GM23338 (cell line): Measurements from ENCODE around the gene UBE2E2. TPM values are rescaled to one million over a fixed set of nuclear protein-coding genes. Genes with fewer than 3 reads are reported as not detected.

Experiments
- ATAC-seq: fragments of 200-7000 bp; cut with Tn5 transposase; 3 replicates; pipeline ENCODE4 v1.9.1; 2020
- DNase-seq: peaks from one replicate; pipeline ENCODE4 v3.0.0-alpha.2; 2015; ENCODE audit warnings: low spot score
- H2AFZ ChIP-seq: fragments of 200-600 bp; sonication (generic); 2 replicates; pipeline ENCODE4 v1.8.0; 2016; ENCODE audit warnings: antibody characterized with exemption, mild to moderate bottlenecking, moderate library complexity
- H3F3A ChIP-seq: fragments of 200-600 bp; sonication (generic); replicated peaks from 2 replicates; pipeline ENCODE4 v1.8.0; 2017; ENCODE audit warnings: antibody characterized with exemption, mixed run types, low read depth
- H3K27ac ChIP-seq: fragments of 200-600 bp; sonication (generic); 2 replicates; pipeline ENCODE4 v1.6.1; 2016; ENCODE audit warnings: low read depth
- H3K27me3 ChIP-seq: fragments of 200-600 bp; sonication (generic); 2 replicates; pipeline ENCODE4 v1.8.0; 2016; ENCODE audit warnings: mild to moderate bottlenecking, mixed run types, moderate library complexity; ENCODE audit not compliant: insufficient read depth
- H3K36me3 ChIP-seq: fragments of 200-600 bp; sonication (generic); 2 replicates; pipeline ENCODE4 v1.8.0; 2016; ENCODE audit warnings: mild to moderate bottlenecking; ENCODE audit not compliant: insufficient read depth
- H3K4me1 ChIP-seq: fragments of 200-600 bp; sonication (generic); 2 replicates; pipeline ENCODE4 v1.8.0; 2016; ENCODE audit warnings: mild to moderate bottlenecking, moderate library complexity; ENCODE audit not compliant: insufficient read depth
- H3K4me2 ChIP-seq: fragments of 200-600 bp; sonication (generic); 2 replicates; pipeline ENCODE4 v1.7.1; 2017; ENCODE audit warnings: mixed run types
- H3K4me3 ChIP-seq: fragments of 200-600 bp; sonication (generic); 2 replicates; pipeline ENCODE4 v1.6.1; 2016; ENCODE audit warnings: mixed run types
- H3K79me2 ChIP-seq: fragments of 200-600 bp; sonication (generic); replicated peaks from 2 replicates; pipeline ENCODE4 v1.8.0; 2017; ENCODE audit warnings: mild to moderate bottlenecking; ENCODE audit not compliant: insufficient read depth
- H3K9me2 ChIP-seq: fragments of 200-600 bp; sonication (generic); 2 replicates; pipeline ENCODE4 v1.8.0; 2017; ENCODE audit not compliant: insufficient read depth
- H4K20me1 ChIP-seq: fragments of 200-600 bp; sonication (generic); replicated peaks from 2 replicates; pipeline ENCODE4 v1.8.0; 2017; ENCODE audit warnings: mild to moderate bottlenecking; ENCODE audit not compliant: insufficient read depth
- H3K27ac Mint-ChIP-seq: 2 replicates; pipeline ENCODE4 v1.8.0; 2020; ENCODE audit warnings: inconsistent platforms, mild to moderate bottlenecking, moderate library complexity, mixed read lengths
- H3K27me3 Mint-ChIP-seq: 3 replicates; pipeline ENCODE4 v1.8.0; 2022; ENCODE audit warnings: low read depth, mild to moderate bottlenecking, moderate library complexity, mixed read lengths, inconsistent platforms; ENCODE audit not compliant: insufficient read depth, poor library complexity
- H3K36me3 Mint-ChIP-seq: 3 replicates; pipeline ENCODE4 v1.8.0; 2021; ENCODE audit warnings: low read depth, mild to moderate bottlenecking, inconsistent platforms, moderate library complexity, mixed read lengths
- H3K4me1 Mint-ChIP-seq: 3 replicates; pipeline ENCODE4 v1.8.0; 2020; ENCODE audit warnings: mild to moderate bottlenecking, inconsistent platforms, mixed read lengths
- H3K4me3 Mint-ChIP-seq: 3 replicates; pipeline ENCODE4 v1.8.0; 2021; ENCODE audit warnings: moderate library complexity, mild to moderate bottlenecking, inconsistent platforms, mixed read lengths
- H3K9me3 Mint-ChIP-seq: 3 replicates; pipeline ENCODE4 v1.8.0; 2020; ENCODE audit warnings: moderate library complexity, mild to moderate bottlenecking, inconsistent platforms, mixed read lengths
- CREB1 ChIP-seq: fragments of 250-450 bp; sonication (Bioruptor Pico); IDR thresholded peaks from 2 replicates; pipeline ENCODE4 v1.5.0; 2020; ENCODE audit warnings: low read depth, mild to moderate bottlenecking, moderate library complexity
- EZH2 ChIP-seq: fragments of 200-600 bp; sonication (generic); IDR thresholded peaks from one replicate; pipeline ENCODE4 v1.8.0; 2017; ENCODE audit warnings: antibody characterized with exemption, mild to moderate bottlenecking, low read depth; ENCODE audit not compliant: unreplicated experiment
- EZH2phosphoT487 ChIP-seq: fragments of 200-600 bp; sonication (generic); IDR thresholded peaks from one replicate; pipeline ENCODE4 v1.8.1; 2018; ENCODE audit warnings: antibody characterized with exemption; ENCODE audit not compliant: unreplicated experiment
- STAT1 ChIP-seq: IDR thresholded peaks from one replicate; pipeline ENCODE4 v1.6.1; 2016; ENCODE audit warnings: antibody characterized with exemption; ENCODE audit not compliant: unreplicated experiment
- ZNF114 ChIP-seq: fragments of 250-450 bp; sonication (Bioruptor Pico); IDR thresholded peaks from 2 replicates; pipeline ENCODE4 v1.5.0; 2020; ENCODE audit warnings: mild to moderate bottlenecking, moderate library complexity
- ZNF331 ChIP-seq: fragments of 250-450 bp; sonication (Bioruptor Pico); IDR thresholded peaks from 2 replicates; pipeline ENCODE4 v1.5.0; 2020; ENCODE audit warnings: low read depth, mild to moderate bottlenecking, moderate library complexity
- polyA plus RNA-seq: library from polyadenylated mRNA; unstranded; fragments of >200 nt; fragmentation: Nextera tagmentation; extraction: Ambion mirVana; gene quantifications from 2 replicates; pipeline ENCODE4 v1.2.1, GENCODE V29; 2016
- total RNA-seq: library from RNA; depleted of rRNA; stranded (reverse); fragments of >200 nt; shearing (Covaris generic); gene quantifications from 2 replicates; pipeline ENCODE4 v1.2.3, GENCODE V29; 2014
- TF ChIP-seq, protein P1 (sequence below): fragments of 250-450 bp; sonication (Bioruptor Pico); IDR thresholded peaks from 2 replicates; pipeline ENCODE4 v1.5.0; 2020; ENCODE audit warnings: mild to moderate bottlenecking, moderate library complexity
- TF ChIP-seq, protein P2 (sequence below): IDR thresholded peaks from 2 replicates; pipeline ENCODE4 v1.6.1; 2016; ENCODE audit warnings: antibody characterized with exemption
- TF ChIP-seq, protein P3 (sequence below): IDR thresholded peaks from one replicate; pipeline ENCODE4 v1.6.1; 2018; ENCODE audit warnings: antibody characterized with exemption; ENCODE audit not compliant: unreplicated experiment

Gene UBE2E2
- total and polyA plus RNA-seq, 2 experiments from 2014 or later: 86.9 to 169 TPM

DNA sequence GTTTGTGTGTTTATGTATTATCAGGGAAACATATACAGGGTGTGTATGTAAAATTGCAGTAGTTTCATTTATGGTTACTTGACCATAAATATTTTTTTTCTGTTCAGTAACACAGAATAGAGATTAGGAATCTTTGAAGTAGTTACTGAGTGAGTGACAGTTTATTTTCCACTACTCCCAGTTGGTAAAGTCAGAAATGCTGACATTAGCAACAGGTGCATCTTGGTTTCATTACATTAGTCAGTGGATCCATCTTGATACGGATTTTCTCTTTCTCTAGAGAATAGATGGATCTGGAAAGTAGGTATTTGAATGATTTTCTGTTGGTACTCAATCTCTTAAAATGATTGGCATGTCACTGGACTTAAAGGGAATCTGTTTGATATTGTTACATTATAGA, 6.0 kb downstream of the UBE2E2 start (continued):
- TF ChIP-seq, protein P1, sequence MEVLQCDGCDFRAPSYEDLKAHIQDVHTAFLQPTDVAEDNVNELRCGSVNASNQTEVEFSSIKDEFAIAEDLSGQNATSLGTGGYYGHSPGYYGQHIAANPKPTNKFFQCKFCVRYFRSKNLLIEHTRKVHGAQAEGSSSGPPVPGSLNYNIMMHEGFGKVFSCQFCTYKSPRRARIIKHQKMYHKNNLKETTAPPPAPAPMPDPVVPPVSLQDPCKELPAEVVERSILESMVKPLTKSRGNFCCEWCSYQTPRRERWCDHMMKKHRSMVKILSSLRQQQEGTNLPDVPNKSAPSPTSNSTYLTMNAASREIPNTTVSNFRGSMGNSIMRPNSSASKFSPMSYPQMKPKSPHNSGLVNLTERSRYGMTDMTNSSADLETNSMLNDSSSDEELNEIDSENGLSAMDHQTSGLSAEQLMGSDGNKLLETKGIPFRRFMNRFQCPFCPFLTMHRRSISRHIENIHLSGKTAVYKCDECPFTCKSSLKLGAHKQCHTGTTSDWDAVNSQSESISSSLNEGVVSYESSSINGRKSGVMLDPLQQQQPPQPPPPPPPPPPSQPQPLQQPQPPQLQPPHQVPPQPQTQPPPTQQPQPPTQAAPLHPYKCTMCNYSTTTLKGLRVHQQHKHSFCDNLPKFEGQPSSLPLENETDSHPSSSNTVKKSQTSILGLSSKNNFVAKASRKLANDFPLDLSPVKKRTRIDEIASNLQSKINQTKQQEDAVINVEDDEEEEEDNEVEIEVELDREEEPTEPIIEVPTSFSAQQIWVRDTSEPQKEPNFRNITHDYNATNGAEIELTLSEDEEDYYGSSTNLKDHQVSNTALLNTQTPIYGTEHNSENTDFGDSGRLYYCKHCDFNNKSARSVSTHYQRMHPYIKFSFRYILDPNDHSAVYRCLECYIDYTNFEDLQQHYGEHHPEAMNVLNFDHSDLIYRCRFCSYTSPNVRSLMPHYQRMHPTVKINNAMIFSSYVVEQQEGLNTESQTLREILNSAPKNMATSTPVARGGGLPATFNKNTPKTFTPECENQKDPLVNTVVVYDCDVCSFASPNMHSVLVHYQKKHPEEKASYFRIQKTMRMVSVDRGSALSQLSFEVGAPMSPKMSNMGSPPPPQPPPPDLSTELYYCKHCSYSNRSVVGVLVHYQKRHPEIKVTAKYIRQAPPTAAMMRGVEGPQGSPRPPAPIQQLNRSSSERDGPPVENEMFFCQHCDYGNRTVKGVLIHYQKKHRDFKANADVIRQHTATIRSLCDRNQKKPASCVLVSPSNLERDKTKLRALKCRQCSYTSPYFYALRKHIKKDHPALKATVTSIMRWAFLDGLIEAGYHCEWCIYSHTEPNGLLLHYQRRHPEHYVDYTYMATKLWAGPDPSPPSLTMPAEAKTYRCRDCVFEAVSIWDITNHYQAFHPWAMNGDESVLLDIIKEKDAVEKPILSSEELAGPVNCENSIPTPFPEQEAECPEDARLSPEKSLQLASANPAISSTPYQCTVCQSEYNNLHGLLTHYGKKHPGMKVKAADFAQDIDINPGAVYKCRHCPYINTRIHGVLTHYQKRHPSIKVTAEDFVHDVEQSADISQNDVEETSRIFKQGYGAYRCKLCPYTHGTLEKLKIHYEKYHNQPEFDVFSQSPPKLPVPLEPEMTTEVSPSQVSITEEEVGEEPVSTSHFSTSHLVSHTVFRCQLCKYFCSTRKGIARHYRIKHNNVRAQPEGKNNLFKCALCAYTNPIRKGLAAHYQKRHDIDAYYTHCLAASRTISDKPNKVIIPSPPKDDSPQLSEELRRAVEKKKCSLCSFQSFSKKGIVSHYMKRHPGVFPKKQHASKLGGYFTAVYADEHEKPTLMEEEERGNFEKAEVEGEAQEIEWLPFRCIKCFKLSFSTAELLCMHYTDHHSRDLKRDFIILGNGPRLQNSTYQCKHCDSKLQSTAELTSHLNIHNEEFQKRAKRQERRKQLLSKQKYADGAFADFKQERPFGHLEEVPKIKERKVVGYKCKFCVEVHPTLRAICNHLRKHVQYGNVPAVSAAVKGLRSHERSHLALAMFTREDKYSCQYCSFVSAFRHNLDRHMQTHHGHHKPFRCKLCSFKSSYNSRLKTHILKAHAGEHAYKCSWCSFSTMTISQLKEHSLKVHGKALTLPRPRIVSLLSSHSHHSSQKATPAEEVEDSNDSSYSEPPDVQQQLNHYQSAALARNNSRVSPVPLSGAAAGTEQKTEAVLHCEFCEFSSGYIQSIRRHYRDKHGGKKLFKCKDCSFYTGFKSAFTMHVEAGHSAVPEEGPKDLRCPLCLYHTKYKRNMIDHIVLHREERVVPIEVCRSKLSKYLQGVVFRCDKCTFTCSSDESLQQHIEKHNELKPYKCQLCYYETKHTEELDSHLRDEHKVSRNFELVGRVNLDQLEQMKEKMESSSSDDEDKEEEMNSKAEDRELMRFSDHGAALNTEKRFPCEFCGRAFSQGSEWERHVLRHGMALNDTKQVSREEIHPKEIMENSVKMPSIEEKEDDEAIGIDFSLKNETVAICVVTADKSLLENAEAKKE (CRISPR knock-in tag): no peak
- TF ChIP-seq ZNF331: no peak
- TF ChIP-seq, protein P2, sequence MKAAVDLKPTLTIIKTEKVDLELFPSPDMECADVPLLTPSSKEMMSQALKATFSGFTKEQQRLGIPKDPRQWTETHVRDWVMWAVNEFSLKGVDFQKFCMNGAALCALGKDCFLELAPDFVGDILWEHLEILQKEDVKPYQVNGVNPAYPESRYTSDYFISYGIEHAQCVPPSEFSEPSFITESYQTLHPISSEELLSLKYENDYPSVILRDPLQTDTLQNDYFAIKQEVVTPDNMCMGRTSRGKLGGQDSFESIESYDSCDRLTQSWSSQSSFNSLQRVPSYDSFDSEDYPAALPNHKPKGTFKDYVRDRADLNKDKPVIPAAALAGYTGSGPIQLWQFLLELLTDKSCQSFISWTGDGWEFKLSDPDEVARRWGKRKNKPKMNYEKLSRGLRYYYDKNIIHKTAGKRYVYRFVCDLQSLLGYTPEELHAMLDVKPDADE: no peak
- no peak for TF ChIP-seq EZH2phosphoT487
- no peak for TF ChIP-seq STAT1

DNA sequence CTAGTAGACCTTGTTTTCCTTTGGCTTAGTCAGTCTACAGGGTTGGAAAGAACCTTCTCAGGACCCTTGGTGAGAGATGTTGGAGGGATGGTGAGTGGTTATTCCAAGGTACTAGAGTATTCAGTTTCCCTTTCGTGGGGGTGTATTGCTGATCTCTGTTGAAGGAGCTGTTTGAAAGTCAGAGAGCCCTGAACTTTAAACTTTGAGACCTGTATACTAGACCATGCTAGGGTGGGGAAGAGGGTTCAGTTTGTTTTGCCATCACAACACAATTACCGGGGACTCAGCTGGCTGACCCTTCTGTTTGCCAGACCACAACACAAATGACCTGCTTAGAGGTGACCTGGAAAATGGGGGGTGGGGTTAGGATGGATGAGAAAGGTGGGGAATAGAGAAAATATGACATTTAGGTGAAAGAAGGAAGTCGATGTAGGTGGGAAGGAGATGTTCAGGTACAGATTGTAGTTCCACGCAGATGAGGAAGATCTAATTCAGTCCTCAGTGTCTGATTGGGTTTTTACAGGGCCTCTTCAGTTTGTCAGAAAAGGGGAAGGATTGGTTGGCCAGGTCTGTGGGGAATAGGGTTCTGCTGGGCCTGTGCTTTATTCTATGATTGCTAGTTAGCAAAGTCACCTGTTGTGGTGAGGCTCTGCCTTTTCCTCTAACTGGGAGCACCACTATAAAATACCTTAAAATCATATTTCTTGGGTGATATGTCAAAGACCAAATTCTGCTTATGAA, 6.8 kb downstream of the UBE2E2 start:
- H3K27ac Mint-ChIP-seq: no peak overlapping the region
- Histone ChIP-seq H3K4me3 (no peak overlapping the region), H3K4me2 (no peak overlapping the region), H3K27ac (no peak overlapping the region), H4K20me1 (no peaks in the 10 kb centered on the region; the same call in 1 of the 2 replicates), H2AFZ (no peak overlapping the region), H3K4me1 (peaks cover 39% of the 10 kb centered on the region), H3K36me3 (no peaks in the 10 kb centered on the region), H3K9me2 (no peaks in the 10 kb centered on the region), H3F3A (no peaks in the 10 kb centered on the region), H3K27me3 (no peaks in the 10 kb centered on the region), H3K79me2 (peaks cover 100% of the 10 kb centered on the region)
- H3K36me3 Mint-ChIP-seq: no peaks in the 10 kb centered on the region
- no peak for DNase-seq
- H3K9me3 Mint-ChIP-seq: no peaks in the 10 kb centered on the region
- ATAC-seq: no peak
- H3K4me1 Mint-ChIP-seq: peaks cover 29% of the 10 kb centered on the region
- no peaks in the 10 kb centered on the region for H3K27me3 Mint-ChIP-seq
- no peak overlapping the region for H3K4me3 Mint-ChIP-seq
- no peak for TF ChIP-seq CREB1 (CRISPR knock-in tag)
- no peak for TF ChIP-seq ZNF114
- TF ChIP-seq EZH2: no peak
- TF ChIP-seq, protein P2: no peak
- TF ChIP-seq, protein P3, sequence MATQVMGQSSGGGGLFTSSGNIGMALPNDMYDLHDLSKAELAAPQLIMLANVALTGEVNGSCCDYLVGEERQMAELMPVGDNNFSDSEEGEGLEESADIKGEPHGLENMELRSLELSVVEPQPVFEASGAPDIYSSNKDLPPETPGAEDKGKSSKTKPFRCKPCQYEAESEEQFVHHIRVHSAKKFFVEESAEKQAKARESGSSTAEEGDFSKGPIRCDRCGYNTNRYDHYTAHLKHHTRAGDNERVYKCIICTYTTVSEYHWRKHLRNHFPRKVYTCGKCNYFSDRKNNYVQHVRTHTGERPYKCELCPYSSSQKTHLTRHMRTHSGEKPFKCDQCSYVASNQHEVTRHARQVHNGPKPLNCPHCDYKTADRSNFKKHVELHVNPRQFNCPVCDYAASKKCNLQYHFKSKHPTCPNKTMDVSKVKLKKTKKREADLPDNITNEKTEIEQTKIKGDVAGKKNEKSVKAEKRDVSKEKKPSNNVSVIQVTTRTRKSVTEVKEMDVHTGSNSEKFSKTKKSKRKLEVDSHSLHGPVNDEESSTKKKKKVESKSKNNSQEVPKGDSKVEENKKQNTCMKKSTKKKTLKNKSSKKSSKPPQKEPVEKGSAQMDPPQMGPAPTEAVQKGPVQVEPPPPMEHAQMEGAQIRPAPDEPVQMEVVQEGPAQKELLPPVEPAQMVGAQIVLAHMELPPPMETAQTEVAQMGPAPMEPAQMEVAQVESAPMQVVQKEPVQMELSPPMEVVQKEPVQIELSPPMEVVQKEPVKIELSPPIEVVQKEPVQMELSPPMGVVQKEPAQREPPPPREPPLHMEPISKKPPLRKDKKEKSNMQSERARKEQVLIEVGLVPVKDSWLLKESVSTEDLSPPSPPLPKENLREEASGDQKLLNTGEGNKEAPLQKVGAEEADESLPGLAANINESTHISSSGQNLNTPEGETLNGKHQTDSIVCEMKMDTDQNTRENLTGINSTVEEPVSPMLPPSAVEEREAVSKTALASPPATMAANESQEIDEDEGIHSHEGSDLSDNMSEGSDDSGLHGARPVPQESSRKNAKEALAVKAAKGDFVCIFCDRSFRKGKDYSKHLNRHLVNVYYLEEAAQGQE: no peak
- TF ChIP-seq ZNF331: no peak
